K562 (cell line): ENCODE results near the gene DPYSL3. TPM values are rescaled to one million over a fixed set of nuclear protein-coding genes. Genes with fewer than 3 reads are reported as not detected.

Experiments used
- ATAC-seq: fragments of 200-7000 bp; cut with Tn5 transposase; 3 replicates; pipeline ENCODE4 v1.9.1; 2020; ENCODE audit warnings: moderate library complexity
- BruUV-seq: library from RNA; stranded (reverse); fragments of 400-500 nt; replicated peaks from 2 replicates; lab custom pipeline; 2021; lab: Mats Ljungman, UMichigan
- CTCF ChIA-PET: fragments of 300-600 bp; formaldehyde crosslinking; extraction: SDS; loops from one replicate; lab custom pipeline; 2021; ENCODE audit warnings: low intra/inter-chr PET ratio; lab: Yijun Ruan, JAX
- POLR2A ChIA-PET: fragments of 300-600, 350-650 bp; sonication (Branson Sonifier 250); formaldehyde crosslinking; extraction: SDS; loops from one replicate; lab custom pipeline; 2021; ENCODE audit warnings: antibody characterized with exemption, inconsistent platforms; lab: Yijun Ruan, JAX
- DNase-seq, 4 experiments: peaks; one replicate each; pipeline versions ENCODE4 v3.0.0 to v3.0.0-alpha.2; 2011 to 2018; ENCODE audit warnings: low spot score in 3 of 4, mixed read lengths in 3 of 4; ENCODE audit errors: extremely low read depth in 1 of 4
- FAIRE-seq: peaks from 2 replicates; lab custom pipeline; 2011; peaks lifted over from hg19 to GRCh38; lab: Jason Lieb, UNC
- H2AFZ ChIP-seq: 2 replicates; pipeline ENCODE4 v1.6.0; 2011; ENCODE audit warnings: low read depth, low read length, control low read depth, inconsistent platforms
- H3K27ac ChIP-seq: fragments of 200-600 bp; 3 replicates; pipeline ENCODE4 v1.8.0; 2011; ENCODE audit warnings: low read depth, mild to moderate bottlenecking, control low read depth, inconsistent platforms, low read length, moderate library complexity, mixed read lengths; ENCODE audit errors: extremely low read depth
- H3K27me3 ChIP-seq, 2 experiments: fragments of 300-600 bp in 1 of 2; 2 replicates in 1 of 2; 3 replicates in 1 of 2; pipeline versions ENCODE4 v1.6.0 to v1.8.0; 2011; ENCODE audit warnings: inconsistent platforms in 2 of 2, low read length in 2 of 2, mild to moderate bottlenecking in 1 of 2, mixed read lengths in 1 of 2, moderate library complexity in 1 of 2; ENCODE audit not compliant: control insufficient read depth in 2 of 2, insufficient read depth in 2 of 2
- H3K36me3 ChIP-seq: fragments of 300-600 bp; 3 replicates; pipeline ENCODE4 v1.8.0; 2011; ENCODE audit warnings: mild to moderate bottlenecking, low read length, inconsistent platforms; ENCODE audit not compliant: control insufficient read depth, insufficient read depth
- H3K4me1 ChIP-seq, 2 experiments: fragments of 200-600 bp in 1 of 2; replicated peaks in 1 of 2; 2 replicates in 1 of 2; 3 replicates in 1 of 2; pipeline versions ENCODE4 v1.5.1 to v1.8.0; 2011; ENCODE audit warnings: inconsistent platforms in 2 of 2, low read length in 2 of 2, mild to moderate bottlenecking in 1 of 2, mixed read lengths in 1 of 2, moderate library complexity in 1 of 2; ENCODE audit not compliant: control insufficient read depth in 2 of 2, insufficient read depth in 2 of 2
- H3K4me2 ChIP-seq: 2 replicates; pipeline ENCODE4 v1.6.1; 2011; ENCODE audit warnings: low read length, control low read depth, inconsistent platforms, mixed read lengths; ENCODE audit not compliant: insufficient read depth
- H3K4me3 ChIP-seq: fragments of 200-600 bp; sonication (generic), shearing (Covaris generic); 2 replicates; pipeline ENCODE4 v1.5.1; 2016; ENCODE audit warnings: control low read depth, inconsistent platforms
- H3K79me2 ChIP-seq: fragments of 200-600 bp; 3 replicates; pipeline ENCODE4 v1.8.0; 2011; ENCODE audit warnings: low read length, inconsistent platforms; ENCODE audit not compliant: control insufficient read depth, insufficient read depth
- H3K9ac ChIP-seq, 2 experiments: 2 replicates each; pipeline versions ENCODE4 v1.6.0 to v1.6.1; 2011; ENCODE audit warnings: low read depth in 2 of 2, low read length in 2 of 2, control low read depth in 1 of 2, inconsistent platforms in 1 of 2, mild to moderate bottlenecking in 1 of 2, mixed read lengths in 1 of 2; ENCODE audit not compliant: insufficient read depth in 1 of 2
- H3K9me1 ChIP-seq: one replicate; pipeline ENCODE4 v1.6.0; 2011; ENCODE audit warnings: inconsistent platforms, mild to moderate bottlenecking, low read length, moderate library complexity; ENCODE audit not compliant: control insufficient read depth, insufficient read depth
- H3K9me3 ChIP-seq: replicated peaks from 2 replicates; pipeline ENCODE4 v1.5.1; 2011; ENCODE audit warnings: low read depth, low read length, inconsistent platforms; ENCODE audit not compliant: control insufficient read depth, insufficient read depth
- H4K20me1 ChIP-seq: replicated peaks from 2 replicates; pipeline ENCODE4 v1.6.1; 2011; ENCODE audit warnings: low read length, inconsistent platforms, mixed read lengths; ENCODE audit not compliant: control insufficient read depth, insufficient read depth
- MAFG ChIP-seq: fragments of 450-650 bp; conservative IDR thresholded peaks from 2 replicates; pipeline ENCODE4 v1.6.1; 2016; ENCODE audit warnings: missing genetic modification characterization, missing compliant biosample characterization
- TCF7L2 ChIP-seq: fragments of 150-350 bp; IDR thresholded peaks from 2 replicates; pipeline ENCODE4 v1.6.1; 2016; ENCODE audit warnings: low read depth, mild to moderate bottlenecking, low read length, moderate library complexity
- WGBS: fragments of 100-300 bp; shearing (Covaris generic); methylation state at CpG from one replicate; pipeline ENCODE4 v1.1.6; 2016; ENCODE audit warnings: low coverage, mixed read lengths; ENCODE audit not compliant: insufficient coverage; ENCODE audit errors: missing lambda C conversion rate; 5-methylcytosine and 5-hydroxymethylcytosine counted together
- in situ Hi-C: fragments of 300-500 bp; cut with MboI; formaldehyde crosslinking; loops from 4 replicates; pipeline ENCODE4 v1.15.0; 2018; ENCODE audit warnings: inconsistent platforms, mixed read lengths
- intact Hi-C: fragments of 100-400 bp; cut with micrococcal nuclease; formaldehyde crosslinking; loops from 2 replicates; pipeline ENCODE4 v1.14.2; 2022
- polyA plus RNA-seq, 8 experiments: library from polyadenylated mRNA; depleted of rRNA in 4 of 8; stranded (reverse) in 5 of 8; unstranded in 3 of 8; fragments of >200 nt; fragmentation: Nextera tagmentation in 2 of 8; fragmentation: Illumina TruSeq in 1 of 8; extraction: Ambion mirVana in 2 of 8; extraction: Trizol in 1 of 8; gene quantifications; 2 replicates each; pipeline versions ENCODE4 v1.2.1 to v1.2.3, GENCODE V29; 2011 to 2014; ENCODE audit warnings: inconsistent platforms in 1 of 8, missing spikeins in 1 of 8
- total RNA-seq, 7 experiments: library from RNA; depleted of rRNA in 6 of 7; stranded (reverse); fragments of >200 nt in 6 of 7; fragmentation: Illumina TruSeq in 2 of 7; extraction: Trizol in 2 of 7; gene quantifications; 2 replicates each; pipeline versions ENCODE4 v1.2.1 to v1.2.3, GENCODE V29; 2011 to 2021; ENCODE audit warnings: low replicate concordance in 1 of 7
- TF ChIP-seq, protein P1 (sequence below): sonication (generic); formaldehyde crosslinking; IDR thresholded peaks from 2 replicates; pipeline ENCODE4 v1.8.0; 2023; ENCODE audit warnings: missing genetic modification reagents, mild to moderate bottlenecking, borderline replicate concordance
- TF ChIP-seq, protein P2 (sequence below): fragments of 200-400 bp; formaldehyde crosslinking; IDR thresholded peaks from 2 replicates; pipeline ENCODE4 v1.6.1; 2017; ENCODE audit warnings: mild to moderate bottlenecking, low read depth, low read length, moderate library complexity
- TF ChIP-seq, protein P3 (sequence below): conservative IDR thresholded peaks from 2 replicates; pipeline ENCODE4 v1.6.1; 2011; ENCODE audit warnings: low read depth, mild to moderate bottlenecking, low read length; ENCODE audit not compliant: control insufficient read depth

The DPYSL3 gene
- total and polyA plus RNA-seq, 9 of the 15 experiments (the other 6 are each of a cell fraction or from before 2014, with no cell fraction given), result 0.07 to 0.55 TPM; not detected in 7

DNA sequence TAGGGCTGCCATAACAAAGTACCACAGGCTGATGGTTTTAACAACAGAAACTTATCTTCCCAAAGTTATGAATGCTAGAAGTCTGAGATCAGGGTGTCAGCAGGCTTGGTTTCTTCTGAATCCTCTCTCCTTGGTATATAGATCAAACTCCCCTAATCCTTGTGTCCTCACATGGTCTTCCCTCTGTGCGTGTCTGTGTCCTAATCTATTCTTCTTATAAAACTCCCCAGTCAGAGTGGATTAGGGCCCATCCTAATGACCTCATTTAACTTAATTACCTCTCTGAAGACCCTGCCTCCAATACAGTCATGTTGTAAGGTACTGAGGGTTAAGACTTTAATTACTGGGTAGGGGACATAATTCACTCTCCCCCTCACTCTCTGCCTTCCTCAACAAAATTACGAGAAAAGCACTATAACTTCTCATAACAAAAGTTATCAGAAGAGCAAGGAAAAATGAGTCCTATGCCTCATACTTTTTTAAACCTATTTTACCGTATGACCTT, 68.6 kb downstream of the DPYSL3 start (continued):
- TF ChIP-seq, protein P1, sequence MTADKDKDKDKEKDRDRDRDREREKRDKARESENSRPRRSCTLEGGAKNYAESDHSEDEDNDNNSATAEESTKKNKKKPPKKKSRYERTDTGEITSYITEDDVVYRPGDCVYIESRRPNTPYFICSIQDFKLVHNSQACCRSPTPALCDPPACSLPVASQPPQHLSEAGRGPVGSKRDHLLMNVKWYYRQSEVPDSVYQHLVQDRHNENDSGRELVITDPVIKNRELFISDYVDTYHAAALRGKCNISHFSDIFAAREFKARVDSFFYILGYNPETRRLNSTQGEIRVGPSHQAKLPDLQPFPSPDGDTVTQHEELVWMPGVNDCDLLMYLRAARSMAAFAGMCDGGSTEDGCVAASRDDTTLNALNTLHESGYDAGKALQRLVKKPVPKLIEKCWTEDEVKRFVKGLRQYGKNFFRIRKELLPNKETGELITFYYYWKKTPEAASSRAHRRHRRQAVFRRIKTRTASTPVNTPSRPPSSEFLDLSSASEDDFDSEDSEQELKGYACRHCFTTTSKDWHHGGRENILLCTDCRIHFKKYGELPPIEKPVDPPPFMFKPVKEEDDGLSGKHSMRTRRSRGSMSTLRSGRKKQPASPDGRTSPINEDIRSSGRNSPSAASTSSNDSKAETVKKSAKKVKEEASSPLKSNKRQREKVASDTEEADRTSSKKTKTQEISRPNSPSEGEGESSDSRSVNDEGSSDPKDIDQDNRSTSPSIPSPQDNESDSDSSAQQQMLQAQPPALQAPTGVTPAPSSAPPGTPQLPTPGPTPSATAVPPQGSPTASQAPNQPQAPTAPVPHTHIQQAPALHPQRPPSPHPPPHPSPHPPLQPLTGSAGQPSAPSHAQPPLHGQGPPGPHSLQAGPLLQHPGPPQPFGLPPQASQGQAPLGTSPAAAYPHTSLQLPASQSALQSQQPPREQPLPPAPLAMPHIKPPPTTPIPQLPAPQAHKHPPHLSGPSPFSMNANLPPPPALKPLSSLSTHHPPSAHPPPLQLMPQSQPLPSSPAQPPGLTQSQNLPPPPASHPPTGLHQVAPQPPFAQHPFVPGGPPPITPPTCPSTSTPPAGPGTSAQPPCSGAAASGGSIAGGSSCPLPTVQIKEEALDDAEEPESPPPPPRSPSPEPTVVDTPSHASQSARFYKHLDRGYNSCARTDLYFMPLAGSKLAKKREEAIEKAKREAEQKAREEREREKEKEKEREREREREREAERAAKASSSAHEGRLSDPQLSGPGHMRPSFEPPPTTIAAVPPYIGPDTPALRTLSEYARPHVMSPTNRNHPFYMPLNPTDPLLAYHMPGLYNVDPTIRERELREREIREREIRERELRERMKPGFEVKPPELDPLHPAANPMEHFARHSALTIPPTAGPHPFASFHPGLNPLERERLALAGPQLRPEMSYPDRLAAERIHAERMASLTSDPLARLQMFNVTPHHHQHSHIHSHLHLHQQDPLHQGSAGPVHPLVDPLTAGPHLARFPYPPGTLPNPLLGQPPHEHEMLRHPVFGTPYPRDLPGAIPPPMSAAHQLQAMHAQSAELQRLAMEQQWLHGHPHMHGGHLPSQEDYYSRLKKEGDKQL (CRISPR knock-in tag), result no peak
- TF ChIP-seq, all 486 proteins: peak for 0

DNA sequence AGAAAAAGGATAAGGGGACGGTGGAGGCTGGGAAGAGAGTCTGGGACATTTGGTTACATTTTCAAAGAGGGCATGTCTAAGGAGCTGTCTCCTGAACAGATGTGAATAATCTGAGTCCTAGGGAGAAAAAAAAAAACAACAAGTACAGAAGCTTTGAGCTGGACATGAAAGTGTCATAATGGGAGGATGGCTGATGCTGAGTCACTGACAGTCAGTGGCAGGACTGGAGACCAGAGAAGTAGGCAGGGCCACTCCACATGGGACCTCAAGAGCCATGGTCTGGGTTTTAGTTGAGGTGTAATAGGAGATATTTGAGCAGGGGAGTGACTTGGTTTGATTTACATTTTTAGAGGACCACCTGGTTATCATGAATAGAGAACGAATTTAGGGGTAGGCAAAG, 70.6 kb downstream of the DPYSL3 start:
- Histone ChIP-seq H4K20me1 (no peaks in the 10 kb centered on the region), H3K36me3 (no peaks in the 10 kb centered on the region), H3K4me2 (no peak overlapping the region), H3K79me2 (no peaks in the 10 kb centered on the region), H3K9me1 (no peaks in the 10 kb centered on the region), H3K9me3 (no peaks in the 10 kb centered on the region), H3K4me3 (no peak overlapping the region), H3K27me3 (no peaks in the 10 kb centered on the region), H3K9ac (no peak overlapping the region), H3K27ac (no peak overlapping the region), H3K4me1 (no peaks in the 10 kb centered on the region), H2AFZ (no peak overlapping the region)
- POLR2A ChIA-PET, result no interaction called here
- FAIRE-seq (no peak), ATAC-seq (no peak), DNase-seq (no peak)
- WGBS, result 0% methylated on average over 2 of the region's 2 CpGs
- CTCF ChIA-PET, result no interaction called here
- intact Hi-C loops, result no loop called here
- no TSS peak for BruUV-seq
- in situ Hi-C loops, result no loop called here
- no peak for TF ChIP-seq MAFG (tag)
- TF ChIP-seq, protein P2, sequence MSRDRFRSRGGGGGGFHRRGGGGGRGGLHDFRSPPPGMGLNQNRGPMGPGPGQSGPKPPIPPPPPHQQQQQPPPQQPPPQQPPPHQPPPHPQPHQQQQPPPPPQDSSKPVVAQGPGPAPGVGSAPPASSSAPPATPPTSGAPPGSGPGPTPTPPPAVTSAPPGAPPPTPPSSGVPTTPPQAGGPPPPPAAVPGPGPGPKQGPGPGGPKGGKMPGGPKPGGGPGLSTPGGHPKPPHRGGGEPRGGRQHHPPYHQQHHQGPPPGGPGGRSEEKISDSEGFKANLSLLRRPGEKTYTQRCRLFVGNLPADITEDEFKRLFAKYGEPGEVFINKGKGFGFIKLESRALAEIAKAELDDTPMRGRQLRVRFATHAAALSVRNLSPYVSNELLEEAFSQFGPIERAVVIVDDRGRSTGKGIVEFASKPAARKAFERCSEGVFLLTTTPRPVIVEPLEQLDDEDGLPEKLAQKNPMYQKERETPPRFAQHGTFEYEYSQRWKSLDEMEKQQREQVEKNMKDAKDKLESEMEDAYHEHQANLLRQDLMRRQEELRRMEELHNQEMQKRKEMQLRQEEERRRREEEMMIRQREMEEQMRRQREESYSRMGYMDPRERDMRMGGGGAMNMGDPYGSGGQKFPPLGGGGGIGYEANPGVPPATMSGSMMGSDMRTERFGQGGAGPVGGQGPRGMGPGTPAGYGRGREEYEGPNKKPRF, result no peak
- TF ChIP-seq TCF7L2, result no peak
- TF ChIP-seq, protein P3, sequence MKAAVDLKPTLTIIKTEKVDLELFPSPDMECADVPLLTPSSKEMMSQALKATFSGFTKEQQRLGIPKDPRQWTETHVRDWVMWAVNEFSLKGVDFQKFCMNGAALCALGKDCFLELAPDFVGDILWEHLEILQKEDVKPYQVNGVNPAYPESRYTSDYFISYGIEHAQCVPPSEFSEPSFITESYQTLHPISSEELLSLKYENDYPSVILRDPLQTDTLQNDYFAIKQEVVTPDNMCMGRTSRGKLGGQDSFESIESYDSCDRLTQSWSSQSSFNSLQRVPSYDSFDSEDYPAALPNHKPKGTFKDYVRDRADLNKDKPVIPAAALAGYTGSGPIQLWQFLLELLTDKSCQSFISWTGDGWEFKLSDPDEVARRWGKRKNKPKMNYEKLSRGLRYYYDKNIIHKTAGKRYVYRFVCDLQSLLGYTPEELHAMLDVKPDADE, result no peak
